GM12872 (cell line): ENCODE results near the gene ENOX1.

Experiments
- TF ChIP-seq, protein P1 (sequence below): IDR thresholded peaks from 3 replicates; pipeline ENCODE4 v1.5.1; 2011; ENCODE audit warnings: low read depth, mild to moderate bottlenecking, low read length, moderate library complexity; ENCODE audit not compliant: insufficient read depth

The ENOX1 gene

DNA sequence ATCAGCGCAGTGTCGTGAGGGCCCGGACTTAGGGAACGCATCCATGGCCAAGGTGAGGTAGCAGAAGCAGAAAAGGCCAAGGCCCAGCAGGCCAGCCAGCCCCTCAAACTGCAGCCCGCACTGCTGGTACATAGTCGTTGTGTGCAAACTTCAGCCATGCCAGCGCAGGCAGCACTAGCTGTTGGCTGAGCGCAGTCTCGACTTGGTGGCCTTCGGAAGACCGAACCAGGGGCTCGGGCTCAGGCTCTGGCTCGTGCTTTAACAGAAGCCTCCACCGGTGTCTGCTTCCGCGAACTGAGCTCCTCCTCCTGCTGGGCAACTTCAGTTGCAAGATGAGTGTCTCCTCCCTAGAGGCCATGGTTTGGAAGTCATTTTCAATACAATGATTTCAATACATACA, 605.9 kb downstream of the ENOX1 start:
- TF ChIP-seq, protein P1, sequence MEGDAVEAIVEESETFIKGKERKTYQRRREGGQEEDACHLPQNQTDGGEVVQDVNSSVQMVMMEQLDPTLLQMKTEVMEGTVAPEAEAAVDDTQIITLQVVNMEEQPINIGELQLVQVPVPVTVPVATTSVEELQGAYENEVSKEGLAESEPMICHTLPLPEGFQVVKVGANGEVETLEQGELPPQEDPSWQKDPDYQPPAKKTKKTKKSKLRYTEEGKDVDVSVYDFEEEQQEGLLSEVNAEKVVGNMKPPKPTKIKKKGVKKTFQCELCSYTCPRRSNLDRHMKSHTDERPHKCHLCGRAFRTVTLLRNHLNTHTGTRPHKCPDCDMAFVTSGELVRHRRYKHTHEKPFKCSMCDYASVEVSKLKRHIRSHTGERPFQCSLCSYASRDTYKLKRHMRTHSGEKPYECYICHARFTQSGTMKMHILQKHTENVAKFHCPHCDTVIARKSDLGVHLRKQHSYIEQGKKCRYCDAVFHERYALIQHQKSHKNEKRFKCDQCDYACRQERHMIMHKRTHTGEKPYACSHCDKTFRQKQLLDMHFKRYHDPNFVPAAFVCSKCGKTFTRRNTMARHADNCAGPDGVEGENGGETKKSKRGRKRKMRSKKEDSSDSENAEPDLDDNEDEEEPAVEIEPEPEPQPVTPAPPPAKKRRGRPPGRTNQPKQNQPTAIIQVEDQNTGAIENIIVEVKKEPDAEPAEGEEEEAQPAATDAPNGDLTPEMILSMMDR, result no peak

DNA sequence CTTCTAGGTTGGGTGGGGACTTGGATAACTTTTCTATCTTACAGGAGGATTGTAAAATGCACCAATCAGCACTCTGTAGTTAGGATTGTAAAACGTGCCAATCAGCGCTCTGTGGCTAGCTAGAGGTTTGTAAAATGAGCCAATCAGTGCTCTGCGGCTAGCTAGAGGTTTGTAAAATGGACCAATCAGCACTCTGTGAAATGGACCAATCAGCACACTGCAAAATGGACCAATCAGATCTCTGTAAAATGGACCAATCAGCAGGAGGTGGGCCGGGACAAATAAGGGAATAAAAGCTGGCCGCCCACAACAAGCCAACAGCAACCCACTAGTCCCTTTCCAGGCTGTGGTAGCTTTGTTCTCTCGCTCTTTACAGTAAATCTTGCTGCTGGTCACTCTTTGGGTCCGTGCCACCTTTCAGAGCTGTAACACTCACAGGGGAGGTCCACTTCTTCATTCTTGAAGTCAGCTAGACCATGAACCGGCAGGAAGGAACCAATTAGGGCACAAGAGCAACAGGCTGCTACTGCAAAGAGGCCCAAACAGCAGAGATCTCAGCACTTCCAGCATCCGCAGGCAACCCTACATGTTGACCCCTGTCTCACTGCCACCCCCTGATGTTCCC, 606.6 kb downstream of the ENOX1 start:
- TF ChIP-seq, protein P1, result no peak

DNA sequence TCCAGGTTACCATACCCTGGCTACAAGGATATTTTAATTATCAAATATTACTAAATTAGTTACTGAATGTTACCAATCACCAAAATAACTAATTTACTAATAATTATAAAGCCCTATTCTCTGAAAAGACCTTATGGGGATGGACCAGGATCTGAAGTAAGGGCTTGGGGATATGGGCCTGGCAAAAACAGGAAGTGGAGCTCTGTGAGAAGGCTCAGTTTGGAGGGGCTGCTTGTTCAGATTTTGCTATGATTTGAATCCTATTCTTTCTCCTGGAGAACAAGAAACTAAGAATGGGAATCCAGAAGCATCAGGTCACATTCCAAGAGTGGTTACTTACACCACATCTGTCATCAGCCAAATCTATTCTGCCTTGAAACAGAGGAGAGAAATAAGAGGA, 615.3 kb downstream of the ENOX1 start:
- TF ChIP-seq, protein P1, result no peak

DNA sequence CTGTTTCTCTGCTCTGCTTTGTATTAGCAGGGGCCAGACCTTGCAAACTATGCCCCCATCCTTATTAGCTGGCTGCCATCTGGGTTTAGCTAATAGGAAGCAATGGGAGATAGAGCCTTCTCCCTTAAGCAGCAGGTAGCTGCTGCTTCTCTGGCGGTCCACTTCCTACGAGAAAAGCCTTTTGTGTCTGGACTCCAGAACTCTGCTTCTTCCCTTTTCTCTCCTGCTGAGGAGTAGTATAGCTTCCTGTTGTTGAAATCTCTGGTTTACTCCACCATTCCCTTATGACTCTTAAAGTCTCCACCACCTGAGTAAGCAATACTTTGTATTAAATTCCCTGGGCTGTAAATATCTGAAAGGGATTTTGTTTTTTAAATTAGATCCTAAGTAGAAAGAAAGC, 616.3 kb downstream of the ENOX1 start:
- TF ChIP-seq, protein P1, result no peak

DNA sequence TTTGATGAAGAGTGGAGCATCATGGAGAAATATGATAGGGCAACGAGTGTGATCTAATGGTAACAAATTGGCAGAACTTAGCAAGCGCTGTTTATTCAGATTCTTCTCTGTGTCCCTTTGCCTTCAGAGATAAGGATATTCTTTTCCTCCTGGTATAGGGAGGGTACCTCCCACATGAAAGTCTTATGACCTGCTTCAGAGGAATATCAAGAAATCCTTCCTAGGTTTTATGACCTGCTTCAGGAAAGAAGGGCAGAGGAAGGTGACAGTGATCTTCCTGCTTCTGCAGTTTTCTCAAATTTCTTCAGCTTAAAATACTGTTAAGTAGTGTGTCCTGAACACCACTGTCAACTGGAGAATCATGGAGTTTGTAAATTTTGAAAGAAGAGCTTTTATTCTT, 619.0 kb downstream of the ENOX1 start:
- TF ChIP-seq, protein P1, result no peak

DNA sequence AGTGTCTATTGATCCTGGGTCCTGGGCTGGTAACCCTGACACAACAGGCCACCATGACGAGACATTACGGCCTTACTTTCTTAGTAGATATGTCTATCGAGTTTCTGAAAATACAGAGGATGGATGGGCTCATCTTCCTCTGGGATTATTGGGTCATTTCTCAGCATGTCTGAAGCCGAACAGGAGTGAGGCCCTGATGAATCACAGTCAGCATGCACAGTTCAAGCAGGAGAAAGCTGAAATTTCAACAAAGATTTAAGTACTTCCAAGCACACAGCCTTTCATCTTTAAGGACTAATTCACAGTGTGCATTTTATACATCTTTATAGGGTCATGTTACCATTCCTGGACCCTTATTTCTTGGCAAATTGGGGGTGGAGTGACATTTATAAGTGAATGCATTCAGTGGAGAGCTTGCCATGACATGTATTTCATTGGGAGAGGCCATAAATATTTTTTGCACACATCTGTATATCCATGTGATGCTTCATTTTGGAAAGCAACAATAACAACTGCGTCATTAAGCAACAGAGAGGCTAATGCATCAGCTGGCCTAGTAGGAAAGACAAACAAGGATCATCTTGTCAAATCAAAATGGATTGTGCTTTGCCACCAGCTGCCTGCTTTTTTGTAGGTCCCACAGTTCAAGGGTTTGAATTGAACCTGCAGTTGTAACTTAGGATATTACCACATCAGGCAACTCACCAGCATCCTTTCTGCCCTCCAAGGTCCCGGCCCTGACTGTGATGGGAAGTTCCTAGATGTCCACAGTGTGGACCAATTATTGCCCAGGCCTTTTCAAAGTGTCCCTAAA, 619.9 kb downstream of the ENOX1 start:
- TF ChIP-seq, protein P1, result no peak
